HG02840 (cell line): Measurements from ENCODE around the gene FRY.

Experiments
- ATAC-seq: cut with Tn5 transposase; IDR thresholded peaks from one replicate; pipeline ENCODE4 v1.9.1; 2021; ENCODE audit warnings: mild to moderate bottlenecking, moderate library complexity, moderate number of reproducible peaks; ENCODE audit not compliant: unreplicated experiment, low FRiP score

The FRY gene

DNA sequence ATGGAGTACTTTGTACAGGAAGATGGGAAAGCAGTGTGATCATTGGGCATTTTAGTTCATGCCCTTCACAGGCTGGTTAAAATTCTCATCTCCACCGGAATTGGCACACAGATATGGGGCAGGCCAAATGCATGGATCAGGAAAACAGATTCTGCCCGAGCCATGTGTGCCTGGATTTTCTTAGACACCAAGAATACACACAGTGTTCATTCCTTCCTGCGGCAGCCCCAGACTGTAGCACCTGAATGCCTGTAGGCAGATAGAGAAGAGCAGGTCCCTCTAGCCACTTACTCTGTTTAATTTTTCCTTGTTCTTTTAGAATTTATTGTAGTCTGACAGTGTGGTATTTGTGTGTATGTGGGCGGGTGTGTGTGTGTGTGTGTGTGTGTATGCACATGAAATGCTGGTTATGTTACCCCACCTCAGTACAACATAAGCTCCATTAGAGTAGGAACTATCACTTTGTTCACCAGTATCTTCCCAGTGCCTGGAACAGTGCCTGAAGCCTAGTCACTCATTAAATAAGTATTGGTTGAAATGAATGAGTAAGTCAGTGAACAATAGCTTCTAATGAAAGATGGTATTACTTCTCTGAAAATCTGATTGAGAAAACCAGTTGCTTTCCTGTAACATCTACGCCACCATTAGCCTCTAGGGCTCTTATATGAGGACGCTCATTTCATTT, 41.7 kb downstream of the FRY start:
- ATAC-seq: no peak

- no peak for ATAC-seq
Observed at GRCh38 chr13:32075170-32075851, 43.7 kb downstream of the FRY start.

DNA sequence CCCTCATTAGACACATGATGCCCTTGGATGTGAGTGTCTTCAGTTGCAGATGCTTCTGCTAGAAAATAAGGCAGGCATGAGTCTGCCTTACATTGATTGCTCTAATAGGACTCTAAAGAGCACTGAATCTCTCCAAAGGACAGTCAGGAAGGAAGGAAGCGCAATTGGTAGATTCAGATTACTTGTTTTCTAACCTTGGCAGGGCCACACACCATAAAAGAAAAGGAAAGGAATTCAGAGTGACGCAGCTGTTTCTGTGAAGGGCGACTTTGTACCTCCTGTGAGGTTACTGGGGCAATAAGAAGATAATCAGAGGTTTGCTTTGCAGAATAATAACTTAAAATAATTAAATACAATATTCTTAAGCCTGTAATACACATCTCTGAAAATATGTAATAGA, 48.0 kb downstream of the FRY start:
- ATAC-seq: no peak

GRCh38 chr13:32080328-32080744, 48.8 kb downstream of the FRY start:
- no peak for ATAC-seq

- ATAC-seq: no peak
Observed at GRCh38 chr13:32081591-32081990, 50.0 kb downstream of the FRY start.

- ATAC-seq: no peak
Observed at GRCh38 chr13:32086366-32086765, 54.8 kb downstream of the FRY start.

DNA sequence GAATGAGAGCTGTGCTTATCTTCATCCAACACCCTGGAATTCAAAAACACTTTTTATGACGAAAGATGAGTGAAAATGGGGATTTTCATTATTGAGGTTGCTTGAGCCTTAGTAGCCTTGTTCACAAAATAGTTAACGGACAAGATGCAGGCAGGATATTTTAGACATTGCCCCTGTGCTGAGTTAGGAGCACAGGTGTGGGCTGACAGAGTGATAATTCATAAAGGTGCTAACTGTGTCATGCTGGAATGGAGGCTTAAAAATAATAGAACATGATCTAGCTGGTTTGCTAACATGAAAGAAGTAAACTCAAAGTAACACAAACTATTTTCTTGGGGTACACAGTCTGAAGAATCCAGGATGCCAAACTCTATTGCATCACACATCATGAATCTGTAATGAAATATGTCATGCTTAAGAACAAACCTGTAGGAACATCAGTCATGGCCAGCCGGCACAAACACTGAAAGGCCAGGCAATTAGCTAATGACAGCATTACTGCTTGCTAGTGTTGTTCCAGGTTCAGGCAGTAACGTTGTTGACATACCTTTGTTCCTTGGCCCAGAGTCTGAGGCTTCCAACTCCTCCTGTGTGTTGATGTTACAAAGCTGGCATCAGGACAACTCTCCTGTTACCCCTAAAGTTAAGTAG, 55.3 kb downstream of the FRY start:
- ATAC-seq: no peak

DNA sequence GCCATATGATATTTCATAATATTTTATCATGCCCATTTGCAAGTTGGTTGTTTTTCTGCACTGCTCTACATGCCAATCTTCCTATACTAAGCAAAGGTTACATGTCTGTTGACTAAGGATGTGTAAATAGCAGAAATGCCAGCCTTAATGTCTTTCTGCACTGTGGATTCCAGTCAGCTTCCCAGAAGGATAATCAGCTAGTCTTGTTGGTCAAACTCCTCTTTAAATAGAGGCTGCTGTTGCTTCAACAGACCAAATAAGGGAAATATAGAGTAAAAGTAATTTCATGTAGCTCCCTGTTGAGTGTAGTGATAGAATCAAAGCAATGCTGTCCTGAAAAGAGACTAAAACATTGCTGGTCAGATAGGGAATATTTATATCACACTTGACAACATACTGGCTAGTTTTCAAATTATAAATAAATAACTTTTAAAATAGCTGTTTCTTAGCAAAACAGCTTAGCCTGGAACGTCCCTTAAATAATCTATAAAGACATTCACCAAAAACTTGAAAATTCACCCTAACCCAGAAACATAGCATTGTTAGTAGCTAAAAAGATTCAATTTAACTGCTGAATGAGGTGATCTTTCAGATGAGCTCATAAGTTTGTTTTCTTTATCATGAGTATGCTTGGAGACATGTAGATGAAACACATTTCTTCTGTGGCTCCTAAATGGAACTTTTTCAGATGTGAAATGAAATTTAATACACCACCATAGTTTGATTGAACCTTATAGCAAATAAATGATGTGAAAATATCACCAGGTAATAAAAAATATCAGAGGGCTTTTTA, 56.6 kb downstream of the FRY start:
- ATAC-seq: no peak

- ATAC-seq: no peak
Observed at GRCh38 chr13:32092496-32092895, 60.9 kb downstream of the FRY start.

DNA sequence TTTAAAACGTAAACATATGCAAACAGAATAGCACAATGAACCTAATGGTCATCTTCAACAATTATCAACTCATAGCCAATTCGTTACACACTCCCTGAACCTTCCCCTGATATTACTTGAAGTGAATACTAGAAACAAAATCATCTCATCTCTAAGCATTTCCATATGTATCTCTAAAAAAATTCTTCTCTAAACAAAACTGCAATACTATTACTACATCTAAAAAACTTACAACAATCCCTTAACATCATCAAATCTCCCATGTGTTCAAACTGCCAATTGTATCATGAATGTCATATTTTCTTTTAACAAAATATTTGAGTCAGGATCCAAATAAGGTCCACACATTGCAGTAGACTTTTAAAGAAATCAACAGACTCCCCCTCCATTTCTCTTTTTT, 61.4 kb downstream of the FRY start:
- ATAC-seq: no peak

DNA sequence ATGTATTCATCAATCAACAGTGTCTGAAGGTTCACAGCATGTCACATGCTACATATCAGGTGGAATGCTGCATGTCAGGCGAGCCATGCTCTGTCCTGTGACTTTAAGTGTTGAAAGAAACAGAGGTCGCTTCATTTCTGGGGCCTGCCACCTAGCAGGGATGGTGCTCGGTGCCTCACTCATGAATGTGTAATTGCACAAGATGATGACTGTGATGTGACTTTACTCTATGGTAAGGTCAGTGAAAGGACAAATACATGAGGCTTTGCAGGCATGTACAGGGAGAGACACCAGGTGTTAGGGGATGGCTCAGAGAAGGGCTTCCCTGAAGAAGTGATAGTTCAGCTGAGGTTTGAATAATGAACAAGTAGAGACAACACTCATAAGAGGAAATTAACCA, 66.7 kb downstream of the FRY start:
- ATAC-seq: no peak

DNA sequence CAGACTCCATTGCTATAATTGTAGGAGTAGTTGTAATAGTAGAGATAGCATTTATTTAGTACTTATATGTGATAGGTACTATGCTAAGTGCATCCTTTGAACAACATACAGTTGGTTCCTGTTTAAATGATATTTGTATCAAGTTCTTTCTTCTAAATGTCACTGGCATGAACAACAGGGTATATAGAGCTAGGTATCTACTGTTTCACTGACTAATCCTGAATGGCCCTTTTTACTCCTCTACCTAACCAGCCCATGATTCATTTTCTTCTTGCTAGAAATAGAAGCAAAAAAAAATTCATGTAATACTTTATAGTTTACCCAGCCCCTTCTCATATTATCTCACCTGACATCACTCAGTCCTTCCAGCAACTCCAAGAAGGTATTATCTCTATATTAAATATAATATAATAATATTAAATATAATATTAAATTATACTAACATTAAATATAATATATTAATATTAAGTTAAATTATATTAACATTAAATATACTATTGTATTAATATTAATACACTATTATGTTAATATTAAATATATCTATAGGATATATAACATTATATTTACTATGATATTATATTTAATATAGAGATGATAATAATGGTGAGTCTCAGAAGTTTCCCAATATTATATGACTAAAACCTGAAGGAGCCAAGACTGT, 74.2 kb downstream of the FRY start:
- no peak for ATAC-seq

- no peak for ATAC-seq
Observed at GRCh38 chr13:32107474-32107873, 75.9 kb downstream of the FRY start.

DNA sequence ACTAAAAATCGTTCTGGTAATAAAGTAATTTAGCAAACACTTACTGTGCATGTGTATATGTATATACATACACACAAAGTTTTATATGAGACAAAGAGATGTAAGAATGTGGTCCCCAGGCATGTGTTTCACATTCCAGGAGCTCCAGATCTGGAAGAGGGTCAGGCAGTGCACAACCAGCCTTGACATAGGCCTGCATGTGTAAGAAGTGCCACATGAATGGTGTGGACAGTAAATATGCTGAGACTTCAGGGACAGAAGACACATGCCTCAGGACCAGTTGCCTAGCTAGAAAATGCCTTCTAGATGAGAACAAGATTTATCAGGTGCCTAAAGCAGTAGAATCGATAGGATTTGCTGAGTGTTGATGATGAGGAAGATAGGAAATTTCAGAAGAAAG, 76.4 kb downstream of the FRY start:
- ATAC-seq: no peak

- no peak for ATAC-seq
Observed at GRCh38 chr13:32113532-32113931, 82.0 kb downstream of the FRY start.

DNA sequence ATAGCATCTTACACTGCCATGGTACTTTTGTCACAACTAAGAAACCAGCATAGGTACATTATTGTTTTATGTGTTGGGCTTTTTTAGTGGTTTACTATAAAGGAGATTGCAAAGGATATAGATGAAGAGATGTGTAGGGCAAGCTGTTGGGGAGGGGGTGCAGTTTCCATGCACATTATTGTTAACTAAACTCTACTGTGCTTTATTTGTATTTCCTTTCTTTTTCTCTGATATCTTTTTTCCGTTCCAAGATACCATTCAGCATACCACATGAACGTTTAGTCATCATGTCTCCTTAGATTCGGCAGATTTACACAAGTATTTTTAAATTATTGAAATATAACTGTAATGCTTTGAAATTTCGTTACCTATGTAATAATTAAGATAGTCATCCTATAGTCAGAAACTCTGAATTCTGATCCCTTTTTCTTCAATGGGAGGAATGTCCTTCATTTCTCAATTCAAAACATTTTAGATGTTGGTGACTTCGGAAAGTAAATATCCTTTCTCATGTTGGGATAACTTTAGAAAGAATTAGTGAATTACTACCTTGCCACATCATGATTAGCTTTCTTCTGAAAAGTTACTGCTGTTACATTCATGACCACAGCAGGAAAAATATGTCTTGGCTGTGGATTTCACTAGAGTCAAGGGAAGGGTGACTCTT, 82.8 kb downstream of the FRY start:
- ATAC-seq: no peak

- ATAC-seq: no peak
Observed at GRCh38 chr13:32115066-32115465, 83.5 kb downstream of the FRY start.

DNA sequence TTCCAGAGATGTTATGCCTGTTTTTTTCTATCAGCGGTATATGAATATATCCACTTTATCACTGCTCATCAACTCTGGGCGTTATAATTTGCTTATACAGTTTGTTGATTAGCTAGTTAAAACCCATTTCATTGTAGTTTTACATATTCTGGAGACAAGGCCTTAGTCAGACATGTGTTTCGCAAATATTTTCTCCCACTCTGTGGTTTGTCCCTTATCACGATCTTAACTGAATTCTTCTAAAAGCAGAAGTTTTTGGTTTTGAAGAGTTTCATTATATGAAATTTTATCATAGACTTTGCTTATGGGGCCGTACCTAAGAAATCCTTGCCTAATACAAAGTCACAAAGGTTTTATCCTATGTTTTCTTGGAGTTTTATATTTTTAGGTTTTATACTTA, 84.6 kb downstream of the FRY start:
- peak; percentile 58 for ATAC-seq

DNA sequence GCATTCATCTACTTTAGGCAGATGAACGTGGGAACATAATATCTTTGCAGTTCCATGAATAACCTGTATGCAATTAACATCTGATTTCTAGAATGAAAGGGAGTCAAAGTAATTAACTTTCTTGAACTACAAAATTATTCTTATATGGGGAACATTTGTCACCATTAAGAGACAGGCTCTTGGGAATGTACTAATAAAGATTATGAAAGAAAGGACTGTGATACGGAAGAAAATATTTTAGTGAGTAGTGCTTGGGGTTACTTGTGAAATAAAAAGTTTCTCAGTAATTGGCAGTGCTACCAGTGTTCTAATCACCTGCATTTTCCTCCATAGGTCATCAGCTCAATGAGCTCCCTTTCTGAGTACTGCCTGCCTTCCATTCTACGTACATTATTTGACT, 85.4 kb downstream of the FRY start:
- ATAC-seq: no peak

- no peak for ATAC-seq
Observed at GRCh38 chr13:32117701-32118100, 86.1 kb downstream of the FRY start.
